CD14-positive monocyte (primary cell): ENCODE data around the gene ATXN1. TPM values are rescaled to one million over a fixed set of nuclear protein-coding genes. Genes with fewer than 3 reads are reported as not detected.

ENCODE experiments used
- DNase-seq, 3 donors: peaks; one replicate each; pipeline ENCODE4 v3.0.0-alpha.2; 2011 to 2022
- H2AFZ ChIP-seq: 2 replicates; pipeline ENCODE4 v1.6.0; 2012; ENCODE audit warnings: mild to moderate bottlenecking, low read depth, low read length, inconsistent platforms; ENCODE audit not compliant: insufficient read depth, poor library complexity, severe bottlenecking
- H3K27ac ChIP-seq, 2 donors: 1 replicate in 1 of 2; 2 replicates in 1 of 2; pipeline ENCODE4 v1.5.1; 2012 to 2013; ENCODE audit warnings: low read length in 2 of 2, control low read depth in 1 of 2, inconsistent platforms in 1 of 2, low read depth in 1 of 2, mild to moderate bottlenecking in 1 of 2
- H3K27me3 ChIP-seq, 2 donors: one replicate each; pipeline versions ENCODE4 v1.6.0 to v1.6.1; 2011 to 2013; ENCODE audit warnings: low read length in 2 of 2; ENCODE audit not compliant: control insufficient read depth in 2 of 2, insufficient read depth in 2 of 2
- H3K36me3 ChIP-seq, 2 donors: replicated peaks in 1 of 2; 1 replicate in 1 of 2; 2 replicates in 1 of 2; pipeline versions ENCODE4 v1.5.1 to v1.6.1; 2012 to 2013; ENCODE audit warnings: low read length in 2 of 2, control low read depth in 1 of 2, inconsistent platforms in 1 of 2, mild to moderate bottlenecking in 1 of 2; ENCODE audit not compliant: insufficient read depth in 2 of 2, control insufficient read depth in 1 of 2
- H3K4me1 ChIP-seq, 2 donors: 1 replicate in 1 of 2; 2 replicates in 1 of 2; pipeline versions ENCODE4 v1.5.1 to v1.6.1; 2012 to 2013; ENCODE audit warnings: low read length in 2 of 2, control low read depth in 1 of 2, inconsistent platforms in 1 of 2, mild to moderate bottlenecking in 1 of 2, moderate library complexity in 1 of 2; ENCODE audit not compliant: insufficient read depth in 2 of 2, control insufficient read depth in 1 of 2
- H3K4me2 ChIP-seq: replicated peaks from 2 replicates; pipeline ENCODE3; 2012; ENCODE audit warnings: low read length, moderate library complexity, mild to moderate bottlenecking; ENCODE audit not compliant: poor library complexity, severe bottlenecking; ENCODE audit errors: extremely low read depth
- H3K4me3 ChIP-seq, 3 experiments: fragments of 200-600 bp in 1 of 3; sonication (generic) in 1 of 3; replicated peaks in 1 of 3; 1 replicate in 2 of 3; 2 replicates in 1 of 3; pipeline ENCODE4 v1.5.1; 2011 to 2013; ENCODE audit warnings: low read length in 3 of 3, mild to moderate bottlenecking in 3 of 3, control low read depth in 2 of 3, low read depth in 2 of 3, inconsistent platforms in 1 of 3, moderate library complexity in 1 of 3
- H3K79me2 ChIP-seq: 2 replicates; pipeline ENCODE4 v1.6.0; 2012; ENCODE audit warnings: mild to moderate bottlenecking, control low read depth, inconsistent platforms, low read length, moderate library complexity; ENCODE audit not compliant: insufficient read depth
- H3K9ac ChIP-seq: 2 replicates; pipeline ENCODE4 v1.6.0; 2017; ENCODE audit warnings: low read length, mild to moderate bottlenecking; ENCODE audit not compliant: insufficient read depth, poor library complexity, severe bottlenecking
- H3K9me3 ChIP-seq, 2 donors: replicated peaks in 1 of 2; 1 replicate in 1 of 2; 2 replicates in 1 of 2; pipeline versions ENCODE4 v1.5.1 to v1.6.1; 2012 to 2013; ENCODE audit warnings: low read length in 2 of 2, control low read depth in 1 of 2; ENCODE audit not compliant: control insufficient read depth in 1 of 2, insufficient read depth in 1 of 2
- H4K20me1 ChIP-seq: 2 replicates; pipeline ENCODE4 v1.6.0; 2012; ENCODE audit warnings: mild to moderate bottlenecking, low read length, control low read depth, moderate library complexity; ENCODE audit not compliant: insufficient read depth
- H3K27ac Mint-ChIP-seq, 7 donors: one replicate each; pipeline ENCODE4 v1.8.0; 2020; ENCODE audit warnings: mild to moderate bottlenecking in 7 of 7, mixed read lengths in 7 of 7, moderate library complexity in 6 of 7, inconsistent platforms in 2 of 7
- H3K27me3 Mint-ChIP-seq, 3 donors: one replicate each; pipeline ENCODE4 v1.8.0; 2021 to 2022; ENCODE audit warnings: low read depth in 3 of 3, mild to moderate bottlenecking in 3 of 3, mixed read lengths in 3 of 3, moderate library complexity in 3 of 3, inconsistent platforms in 1 of 3
- H3K36me3 Mint-ChIP-seq, 2 donors: one replicate each; pipeline ENCODE4 v1.8.0; 2020; ENCODE audit warnings: mixed read lengths in 2 of 2, inconsistent platforms in 1 of 2, mild to moderate bottlenecking in 1 of 2
- H3K4me1 Mint-ChIP-seq: one replicate; pipeline ENCODE4 v1.8.0; 2020; ENCODE audit warnings: mild to moderate bottlenecking, mixed read lengths
- H3K4me3 Mint-ChIP-seq, 2 donors: one replicate each; pipeline ENCODE4 v1.8.0; 2020; ENCODE audit warnings: mild to moderate bottlenecking in 2 of 2, mixed read lengths in 2 of 2, moderate library complexity in 1 of 2
- H3K9me3 Mint-ChIP-seq, 7 donors: one replicate each; pipeline ENCODE4 v1.8.0; 2020 to 2022; ENCODE audit warnings: mixed read lengths in 7 of 7, mild to moderate bottlenecking in 6 of 7, moderate library complexity in 6 of 7, inconsistent platforms in 2 of 7
- WGBS: methylation state at CpG from one replicate; pipeline ENCODE4 v1.1.5; 2013; ENCODE audit warnings: missing lambda C conversion rate; ENCODE audit not compliant: insufficient coverage; 5-methylcytosine and 5-hydroxymethylcytosine counted together
- intact Hi-C, 2 donors: fragments of 100-400 bp; cut with micrococcal nuclease; formaldehyde crosslinking; loops; one replicate each; pipeline versions ENCODE4 v1.15.0 to v1.15.1; 2023
- polyA plus RNA-seq, 3 donors: library from polyadenylated mRNA; depleted of rRNA in 1 of 3; unstranded in 2 of 3; stranded (reverse) in 1 of 3; fragments of 300-500 nt in 2 of 3; fragments of >200 nt in 1 of 3; fragmentation: Illumina TruSeq in 2 of 3; gene quantifications; 1 replicate in 2 of 3; 2 replicates in 1 of 3; pipeline ENCODE4 v1.2.3, GENCODE V29; 2012 to 2021
- TF ChIP-seq, protein P1 (sequence below): fragments of 200-600 bp; IDR thresholded peaks from one replicate; pipeline ENCODE4 v1.8.0; 2022; ENCODE audit warnings: antibody characterized with exemption, mild to moderate bottlenecking

The ATXN1 gene
- polyA plus RNA-seq, 3 donors = 8.8 to 19.1 (median 10.9) TPM

DNA sequence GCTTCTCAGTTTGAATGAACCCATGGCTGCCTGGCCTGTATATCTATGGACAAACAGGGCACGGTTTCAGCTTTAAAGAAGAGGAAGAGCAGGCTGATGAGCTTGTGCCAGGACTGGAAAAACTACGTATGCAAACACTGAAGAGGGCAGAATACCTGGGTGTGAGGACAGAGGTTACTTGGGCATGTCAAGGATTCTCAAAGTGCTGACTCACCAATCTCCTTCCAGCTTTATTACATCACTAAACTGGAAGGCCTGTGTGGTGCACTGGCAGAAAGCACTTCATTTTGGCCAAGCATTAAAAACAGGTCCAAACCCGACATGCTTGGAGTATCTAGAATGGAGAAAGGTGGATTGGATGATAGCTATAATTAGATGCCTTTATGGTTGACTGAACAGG is 427.7 kb downstream of the ATXN1 start:
- H3K9me3 ChIP-seq = no peaks in the 10 kb centered on the region
- Mint-ChIP-seq H3K4me3 (no peak overlapping the region), H3K27me3 (no peaks in the 10 kb centered on the region), H3K9me3 (no peaks in the 10 kb centered on the region), H3K36me3 (peaks cover 0 to 4% of the 10 kb centered on the region in 2 donors), H3K4me1 (peaks cover 12% of the 10 kb centered on the region), H3K27ac (peak overlapping the region in 2 of 7 donors; percentile 5 to 66)
- no peak for DNase-seq
- no peaks in the 10 kb centered on the region for H3K27me3 ChIP-seq
- H3K36me3 ChIP-seq = no peaks in the 10 kb centered on the region
- peaks cover 21 to 23% of the 10 kb centered on the region in 2 donors for H3K4me1 ChIP-seq
- no peak overlapping the region for H3K27ac ChIP-seq
- 80% methylated on average over 1 of the region's 3 CpGs for WGBS
- no peak overlapping the region for H2AFZ ChIP-seq
- no peak overlapping the region for H3K4me2 ChIP-seq
- peaks cover 60% of the 10 kb centered on the region for H4K20me1 ChIP-seq
- no peak overlapping the region for H3K4me3 ChIP-seq
- intact Hi-C loops = loop anchor here (2.0 to 10.0 kb wide), 5 partner anchors 74 to 633 kb away; no protein-coding TSS in a partner anchor
- H3K9ac ChIP-seq = no peak overlapping the region
- TF ChIP-seq, protein P1, sequence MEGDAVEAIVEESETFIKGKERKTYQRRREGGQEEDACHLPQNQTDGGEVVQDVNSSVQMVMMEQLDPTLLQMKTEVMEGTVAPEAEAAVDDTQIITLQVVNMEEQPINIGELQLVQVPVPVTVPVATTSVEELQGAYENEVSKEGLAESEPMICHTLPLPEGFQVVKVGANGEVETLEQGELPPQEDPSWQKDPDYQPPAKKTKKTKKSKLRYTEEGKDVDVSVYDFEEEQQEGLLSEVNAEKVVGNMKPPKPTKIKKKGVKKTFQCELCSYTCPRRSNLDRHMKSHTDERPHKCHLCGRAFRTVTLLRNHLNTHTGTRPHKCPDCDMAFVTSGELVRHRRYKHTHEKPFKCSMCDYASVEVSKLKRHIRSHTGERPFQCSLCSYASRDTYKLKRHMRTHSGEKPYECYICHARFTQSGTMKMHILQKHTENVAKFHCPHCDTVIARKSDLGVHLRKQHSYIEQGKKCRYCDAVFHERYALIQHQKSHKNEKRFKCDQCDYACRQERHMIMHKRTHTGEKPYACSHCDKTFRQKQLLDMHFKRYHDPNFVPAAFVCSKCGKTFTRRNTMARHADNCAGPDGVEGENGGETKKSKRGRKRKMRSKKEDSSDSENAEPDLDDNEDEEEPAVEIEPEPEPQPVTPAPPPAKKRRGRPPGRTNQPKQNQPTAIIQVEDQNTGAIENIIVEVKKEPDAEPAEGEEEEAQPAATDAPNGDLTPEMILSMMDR = no peak
- no peaks in the 10 kb centered on the region for H3K79me2 ChIP-seq

DNA sequence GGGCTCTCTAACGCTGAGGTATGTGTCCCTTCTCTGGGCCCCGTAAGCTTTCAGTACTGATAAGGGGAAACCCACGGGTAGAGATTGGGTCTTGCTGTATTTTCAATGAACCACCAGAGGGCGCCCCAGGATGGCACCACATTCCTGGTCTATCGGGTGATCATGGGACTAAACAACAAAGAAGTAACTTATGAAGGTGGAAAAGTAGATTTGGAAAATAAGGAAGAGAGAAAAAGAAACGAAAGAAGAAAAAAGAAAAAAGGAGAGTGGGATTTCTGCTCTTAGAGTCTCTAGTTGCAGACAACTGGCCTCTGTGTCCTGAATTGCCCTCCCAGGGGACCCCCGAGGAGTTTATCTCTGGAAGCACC is 429.1 kb downstream of the ATXN1 start:
- Histone ChIP-seq H3K4me2 (peak overlapping the region; percentile 43), H3K4me1 (peaks cover 21 to 23% of the 10 kb centered on the region in 2 donors), H2AFZ (no peak overlapping the region), H3K27ac (no peak overlapping the region), H4K20me1 (peaks cover 60% of the 10 kb centered on the region), H3K27me3 (no peaks in the 10 kb centered on the region), H3K9ac (no peak overlapping the region), H3K36me3 (peaks cover 11% of the 10 kb centered on the region in 2 donors), H3K9me3 (no peaks in the 10 kb centered on the region), H3K79me2 (no peaks in the 10 kb centered on the region), H3K4me3 (no peak overlapping the region)
- Mint-ChIP-seq H3K4me3 (no peak overlapping the region), H3K27me3 (no peaks in the 10 kb centered on the region), H3K9me3 (no peaks in the 10 kb centered on the region), H3K4me1 (peaks cover 12% of the 10 kb centered on the region), H3K27ac (no peak overlapping the region), H3K36me3 (peaks cover 11 to 16% of the 10 kb centered on the region in 2 donors)
- DNase-seq = peak; percentile 57 to 76 (median 71)
- WGBS = 2% methylated on average over 7 of the region's 7 CpGs
- TF ChIP-seq, protein P1 = peak; percentile 72
- intact Hi-C loops = loop anchor here (2.0 to 10.0 kb wide), 5 partner anchors 75 to 635 kb away; no protein-coding TSS in a partner anchor
